GM19455 (cell line): Measurements from ENCODE around the gene EXD2.
"Not testable (repeated sequence)": the region's sequence is repeated elsewhere in the genome, so short reads cannot be mapped to it uniquely, and the experiment has no call there.

Source experiments
- ATAC-seq: cut with Tn5 transposase; IDR thresholded peaks from one replicate; pipeline ENCODE4 v1.9.1; 2021; ENCODE audit not compliant: unreplicated experiment

The EXD2 gene

GRCh38 chr14:69190191-69190590 lies 1.1 kb upstream of the EXD2 start:
- ATAC-seq: no peak

DNA sequence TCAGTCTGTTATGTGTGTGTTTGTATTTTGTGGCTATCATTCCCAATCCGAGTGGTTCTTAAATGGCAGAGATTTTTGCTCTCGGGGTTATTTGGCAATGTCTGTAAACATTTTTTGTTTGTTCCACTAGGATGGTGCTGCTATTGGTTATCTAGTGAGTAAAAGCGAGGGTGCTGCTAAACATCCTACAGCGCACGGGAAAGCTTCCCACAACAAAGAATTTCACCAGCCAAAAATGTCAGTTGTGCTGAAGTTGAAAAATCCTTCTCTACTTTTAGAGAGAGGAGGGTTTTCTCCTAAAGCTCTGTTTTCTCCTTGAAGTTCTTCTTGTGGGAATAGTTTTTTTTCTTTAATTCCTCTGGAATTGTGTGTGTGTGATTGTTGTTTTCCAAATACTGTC lies 2.4 kb downstream of the EXD2 start:
- ATAC-seq: no peak

GRCh38 chr14:69199786-69200185 lies 8.5 kb downstream of the EXD2 start:
- no peak for ATAC-seq

GRCh38 chr14:69204753-69205152 lies 13.5 kb downstream of the EXD2 start:
- no peak for ATAC-seq

DNA sequence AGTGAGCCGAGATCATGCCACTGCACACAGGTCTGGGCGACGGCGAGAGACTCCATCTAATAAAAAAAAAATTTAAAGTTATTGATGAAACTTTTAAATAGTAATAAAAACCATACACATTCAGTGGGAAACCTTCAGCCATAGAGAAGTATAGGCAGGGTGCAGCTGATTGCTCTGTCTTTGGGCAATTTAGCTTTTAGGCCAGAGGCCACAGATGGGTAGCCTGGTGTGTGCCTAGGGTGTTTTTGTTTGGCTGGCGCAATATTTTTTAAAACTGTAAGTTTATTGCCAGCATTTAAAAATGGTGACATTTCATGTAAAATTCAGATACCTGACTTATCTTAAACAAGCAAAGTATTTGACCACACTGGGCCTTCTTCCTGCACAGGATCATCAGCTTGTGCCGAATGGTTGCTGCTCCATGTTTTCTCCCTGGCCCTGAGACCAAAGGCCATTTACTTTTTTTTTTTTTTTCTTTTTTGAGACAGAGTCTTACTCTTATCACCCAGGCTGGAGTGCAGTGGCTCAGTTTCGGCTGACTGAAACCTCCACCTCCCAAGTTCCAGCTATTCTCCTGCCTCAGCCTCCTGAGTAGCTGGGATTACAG lies 16.2 kb downstream of the EXD2 start:
- no peak for ATAC-seq

- ATAC-seq: no peak
Measured at GRCh38 chr14:69208666-69209065, 17.4 kb downstream of the EXD2 start.

- no peak for ATAC-seq
Measured at GRCh38 chr14:69214393-69214792, 23.1 kb downstream of the EXD2 start.

GRCh38 chr14:69217663-69218062 lies 26.4 kb downstream of the EXD2 start:
- not testable (repeated sequence) for ATAC-seq

GRCh38 chr14:69224946-69225345 lies 33.6 kb downstream of the EXD2 start:
- no peak for ATAC-seq

DNA sequence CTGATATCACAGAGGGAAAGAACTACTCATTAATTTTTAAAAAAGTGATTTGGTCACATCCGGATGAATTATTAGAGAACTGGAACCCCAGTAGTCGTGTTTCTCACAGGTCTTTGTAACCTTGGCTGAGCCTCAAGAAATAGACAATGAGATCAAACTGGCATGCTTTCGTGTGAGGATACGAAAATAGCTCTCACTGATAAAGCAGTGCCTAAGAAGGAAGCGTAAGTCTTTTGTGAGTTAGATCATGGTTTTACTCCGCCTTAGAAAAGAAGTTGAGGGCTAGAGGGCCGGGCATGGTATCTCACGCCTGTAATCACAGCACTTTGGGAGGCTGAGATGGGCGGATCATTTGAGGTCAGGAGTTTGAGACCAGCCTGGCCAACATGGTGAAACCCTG lies 34.9 kb downstream of the EXD2 start:
- no peak for ATAC-seq

GRCh38 chr14:69226736-69227135 lies 35.4 kb downstream of the EXD2 start:
- no peak for ATAC-seq

- no peak for ATAC-seq
Measured at GRCh38 chr14:69231486-69231885, 40.2 kb downstream of the EXD2 start.

GRCh38 chr14:69232388-69232787 lies 41.1 kb downstream of the EXD2 start:
- ATAC-seq: no peak

GRCh38 chr14:69234106-69234505 lies 42.8 kb downstream of the EXD2 start:
- no peak for ATAC-seq

DNA sequence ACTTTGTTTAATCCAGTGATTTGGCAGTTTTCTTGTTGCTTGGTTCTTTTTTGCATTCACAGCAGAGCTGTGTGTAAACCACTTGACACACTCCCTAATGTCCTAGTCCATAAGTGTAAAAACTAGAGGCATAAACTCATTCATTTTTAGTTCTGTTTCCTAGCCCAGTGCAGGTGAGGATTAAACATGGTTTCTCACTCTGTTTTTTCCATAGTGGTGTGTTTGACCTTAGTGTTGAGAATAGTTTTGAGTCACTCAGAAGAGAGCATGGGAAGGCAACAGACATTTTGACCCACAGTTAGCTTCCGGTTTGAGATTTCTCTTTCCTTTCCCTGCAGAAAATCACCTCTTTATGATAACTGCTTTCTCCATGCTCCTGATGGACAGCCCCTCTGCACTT lies 44.4 kb downstream of the EXD2 start:
- no peak for ATAC-seq

DNA sequence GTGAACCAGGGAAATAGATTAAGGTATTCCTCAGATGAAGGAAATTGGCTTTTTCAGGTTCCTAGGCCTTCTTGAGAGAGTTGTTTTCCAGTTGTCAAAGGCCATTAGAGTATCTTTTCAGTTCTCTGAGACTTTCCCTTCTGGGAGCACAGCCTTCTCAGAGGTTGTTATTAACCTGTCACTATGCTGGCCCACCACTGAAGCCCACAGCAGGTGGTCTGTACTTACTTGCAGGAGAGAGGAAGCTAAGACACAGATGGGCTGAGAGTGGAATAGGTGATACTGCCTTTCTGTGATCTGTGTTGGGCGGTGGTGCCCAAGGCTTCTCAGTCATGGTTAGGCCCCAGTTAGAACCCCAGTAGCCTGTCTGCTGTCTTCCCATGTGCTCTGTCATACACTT lies 45.8 kb downstream of the EXD2 start:
- no peak for ATAC-seq

- ATAC-seq: no peak
Measured at GRCh38 chr14:69237584-69237983, 46.3 kb downstream of the EXD2 start.

GRCh38 chr14:69238883-69239282 lies 47.6 kb downstream of the EXD2 start:
- ATAC-seq: no peak

DNA sequence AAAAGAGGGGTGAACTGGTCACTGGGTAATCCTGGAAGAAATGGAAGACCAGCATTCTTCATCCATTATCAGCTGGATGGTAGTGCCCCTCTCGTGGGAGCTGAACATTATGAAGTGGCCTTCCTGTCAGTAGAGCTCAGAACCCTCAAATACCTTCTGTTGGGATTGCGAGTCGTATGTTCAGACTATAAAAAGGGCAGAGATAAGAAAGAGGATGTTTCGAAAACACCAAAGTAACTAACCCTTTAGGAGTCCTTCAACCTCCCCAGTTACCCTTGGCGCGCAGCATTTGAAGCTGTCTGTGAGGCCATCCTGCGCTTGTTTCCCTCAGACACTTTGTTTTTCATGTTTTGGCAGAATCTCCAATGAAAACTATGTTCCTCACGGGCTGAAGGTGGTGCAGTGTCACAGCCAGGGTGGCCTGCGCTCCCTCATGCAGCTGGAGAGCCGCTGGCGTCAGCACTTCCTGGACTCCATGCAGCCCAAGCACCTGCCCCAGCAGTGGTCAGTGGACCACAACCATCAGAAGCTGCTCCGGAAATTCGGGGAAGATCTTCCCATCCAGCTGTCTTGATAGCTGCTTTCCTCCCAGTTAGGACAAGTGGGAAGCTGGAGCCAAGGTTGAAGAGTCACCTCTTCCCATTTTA lies 49.4 kb downstream of the EXD2 start:
- no peak for ATAC-seq

DNA sequence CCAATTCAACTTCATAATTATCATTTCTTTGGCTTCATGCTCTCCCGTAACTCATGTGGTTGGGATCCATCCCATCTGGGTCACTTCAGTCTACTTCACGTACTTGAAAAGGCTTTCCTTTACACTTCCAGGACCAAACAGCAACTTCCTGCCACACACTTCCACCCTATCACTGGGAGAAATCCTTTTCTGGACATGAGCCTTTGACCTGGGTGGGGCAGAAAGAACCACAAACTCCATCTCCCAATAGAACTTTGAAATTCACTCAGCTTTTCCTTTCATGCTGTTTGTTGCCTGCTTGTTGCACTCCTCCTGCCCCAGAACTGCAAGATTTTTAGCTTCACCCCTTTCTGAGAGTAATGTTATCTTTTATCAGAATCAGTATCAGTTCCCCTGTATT lies 50.3 kb downstream of the EXD2 start:
- no peak for ATAC-seq

DNA sequence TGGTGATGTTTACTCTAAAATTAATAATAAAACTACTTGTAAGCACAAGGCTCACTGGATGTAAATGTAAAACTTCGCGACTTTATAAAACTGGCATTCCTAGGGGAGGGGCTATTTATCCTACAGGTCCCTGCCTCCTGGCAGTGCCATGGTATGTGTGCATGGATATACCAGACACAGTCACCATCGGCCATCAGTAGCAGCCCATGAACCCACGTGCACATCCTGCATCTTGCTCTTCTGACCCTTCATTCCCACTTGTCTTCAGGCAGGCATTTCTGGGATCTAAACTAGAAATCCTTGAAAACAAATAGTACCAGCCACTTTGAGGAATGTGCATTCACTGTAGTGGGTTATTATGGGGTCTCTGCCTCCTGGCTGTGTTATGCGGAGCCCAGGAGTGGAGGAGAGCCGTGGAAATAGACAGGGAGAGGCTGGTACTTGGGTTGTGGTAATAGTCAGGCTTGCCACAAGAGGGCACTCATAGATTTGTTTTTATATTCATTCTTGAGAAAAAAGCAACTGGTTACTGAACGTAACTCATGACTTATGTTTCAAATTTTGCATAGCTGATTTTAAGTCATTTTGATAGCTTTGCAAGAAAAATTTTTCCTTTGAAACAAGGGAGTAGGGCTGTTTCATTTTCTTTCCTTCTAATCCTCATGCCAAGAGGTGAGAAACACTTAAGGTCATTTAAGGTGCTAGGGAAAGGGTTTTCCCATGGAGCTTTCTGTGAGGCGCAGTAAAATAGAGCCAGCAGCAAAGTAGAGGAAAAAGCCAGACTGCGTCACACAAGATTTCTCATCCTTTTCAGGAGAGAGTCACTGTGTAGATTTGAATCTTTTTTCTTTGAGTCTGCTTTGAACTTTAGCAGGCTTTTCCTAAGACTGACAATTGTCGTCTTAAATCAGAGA lies 51.3 kb downstream of the EXD2 start:
- ATAC-seq: no peak

- no peak for ATAC-seq
Measured at GRCh38 chr14:69244946-69245345, 53.6 kb downstream of the EXD2 start.
